Measurements from ENCODE around the gene POLD4. TPM values are rescaled to one million over a fixed set of nuclear protein-coding genes. Genes with fewer than 3 reads are reported as not detected.

The POLD4 gene
- total and polyA plus RNA-seq, 4 donors = 18.8 to 246 (median 86.0) TPM

GRCh38 chr11:67396259-67396581, 42.9 kb upstream of the POLD4 start:
- Histone ChIP-seq H3K4me3 (ENCODE audit: low read depth in 1 of 3, low read length in 3 of 3) (no peak overlapping the region), H3K27ac (ENCODE audit: low read depth in 1 of 2, low read length in 2 of 2) (no peak overlapping the region), H3K9me3 (ENCODE audit: control insufficient read depth in 4 of 4, low read length in 3 of 4) (no peaks in the 10 kb centered on the region), H3K27me3 (ENCODE audit: control insufficient read depth in 4 of 4, insufficient read depth in 4 of 4, low read length in 3 of 4) (no peaks in the 10 kb centered on the region), H3K4me1 (ENCODE audit: control insufficient read depth in 4 of 4, insufficient read depth in 4 of 4, low read length in 3 of 4) (peaks cover 5 to 40% (median 21%) of the 10 kb centered on the region in 4 donors), H3K36me3 (ENCODE audit: control insufficient read depth in 4 of 4, insufficient read depth in 3 of 4, low read depth in 1 of 4, low read length in 3 of 4) (peaks cover 20 to 36% (median 22%) of the 10 kb centered on the region in 4 donors), H3K9ac (ENCODE audit: low read depth in 1 of 2, low read length in 2 of 2) (no peak overlapping the region)
- no peak for DNase-seq (ENCODE audit: low spot score)
- TF ChIP-seq HNF4A (conservative IDR thresholded peaks at IDR 0.05) = no peak
- TF ChIP-seq FOXA1 (IDR thresholded peaks at IDR 0.05) = no peak
- no peak for TF ChIP-seq RXRA (IDR thresholded peaks at IDR 0.05)
- TF ChIP-seq ZBTB33 (IDR thresholded peaks at IDR 0.05) = no peak
- TF ChIP-seq FOXA2 (IDR thresholded peaks at IDR 0.05) = no peak
- no peak for TF ChIP-seq CTCF (IDR thresholded peaks at IDR 0.05; ENCODE audit: low read depth, low read length, missing input control)
- TF ChIP-seq REST (IDR thresholded peaks at IDR 0.05) = no peak
- no peak for TF ChIP-seq EGR1 (IDR thresholded peaks at IDR 0.05; ENCODE audit: low read depth in 2 of 2)
- TF ChIP-seq MAX (IDR thresholded peaks at IDR 0.05) = no peak
- TF ChIP-seq ATF3 (IDR thresholded peaks at IDR 0.05) = no peak
- no peak for TF ChIP-seq TAF1 (conservative IDR thresholded peaks at IDR 0.05)
- no peak for TF ChIP-seq YY1 (IDR thresholded peaks at IDR 0.05)
- no peak for TF ChIP-seq HNF4G (IDR thresholded peaks at IDR 0.05)
- TF ChIP-seq GABPA (IDR thresholded peaks at IDR 0.05 in 1 of 2, conservative IDR thresholded peaks at IDR 0.05 in 1 of 2) = no peak
- no peak for TF ChIP-seq JUND (IDR thresholded peaks at IDR 0.05)
- no peak for TF ChIP-seq NR2F2 (IDR thresholded peaks at IDR 0.05)
- no peak for TF ChIP-seq SP1 (IDR thresholded peaks at IDR 0.05)
- 95% methylated on average over 7 of the region's 7 CpGs for WGBS
